ENCODE measurements around the gene PTGR2. TPM values are rescaled to one million over a fixed set of nuclear protein-coding genes. Genes with fewer than 3 reads are reported as not detected.
A peak's percentile ranks its signal among the peaks of the same experiment; 100 is the strongest.
"Not testable (repeated sequence)": the region's sequence is repeated elsewhere in the genome, so short reads cannot be mapped to it uniquely, and the experiment has no call there.

PTGR2 gene
- total RNA-seq, 1 donor from 2014 or later = 5.8 TPM

DNA sequence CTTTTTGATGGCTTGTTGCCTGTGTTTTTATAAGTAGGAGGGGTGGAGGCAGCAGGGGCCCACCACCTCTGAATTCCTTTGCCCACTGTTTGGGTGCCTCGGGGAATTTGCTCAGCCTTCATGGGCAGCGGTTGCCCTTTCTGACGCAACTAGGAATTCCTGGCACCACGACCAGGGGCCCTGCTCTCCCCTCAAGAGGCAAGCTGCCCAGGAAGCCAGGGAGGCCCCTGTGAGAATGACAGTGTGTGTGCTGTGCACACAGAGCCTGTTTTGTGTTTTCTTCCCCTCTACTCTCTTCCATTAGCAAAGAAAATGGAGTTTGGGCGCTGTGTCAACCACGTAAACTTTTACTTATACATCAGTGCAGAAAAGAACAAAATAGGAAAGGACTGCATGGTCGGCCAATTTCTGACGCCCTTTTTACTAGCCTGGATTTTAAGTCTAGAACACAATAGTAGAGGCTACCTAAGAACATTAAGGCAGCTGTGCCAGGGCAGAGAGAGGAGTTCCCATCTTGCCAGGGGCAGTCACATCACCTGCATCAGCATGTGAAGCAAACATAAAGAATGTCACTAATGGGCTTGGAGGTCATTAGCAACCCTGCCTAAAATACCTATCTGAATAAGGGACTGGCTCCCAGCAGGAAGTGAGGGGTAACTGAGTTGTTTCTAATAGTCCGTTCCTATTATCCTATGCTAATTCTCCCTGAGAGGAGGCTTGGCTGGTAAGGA lies 17.9 kb upstream of the PTGR2 start:
- FAIRE-seq (no peak), DNase-seq (ENCODE audit: low read depth) (no peak)
- TF ChIP-seq, protein P1, sequence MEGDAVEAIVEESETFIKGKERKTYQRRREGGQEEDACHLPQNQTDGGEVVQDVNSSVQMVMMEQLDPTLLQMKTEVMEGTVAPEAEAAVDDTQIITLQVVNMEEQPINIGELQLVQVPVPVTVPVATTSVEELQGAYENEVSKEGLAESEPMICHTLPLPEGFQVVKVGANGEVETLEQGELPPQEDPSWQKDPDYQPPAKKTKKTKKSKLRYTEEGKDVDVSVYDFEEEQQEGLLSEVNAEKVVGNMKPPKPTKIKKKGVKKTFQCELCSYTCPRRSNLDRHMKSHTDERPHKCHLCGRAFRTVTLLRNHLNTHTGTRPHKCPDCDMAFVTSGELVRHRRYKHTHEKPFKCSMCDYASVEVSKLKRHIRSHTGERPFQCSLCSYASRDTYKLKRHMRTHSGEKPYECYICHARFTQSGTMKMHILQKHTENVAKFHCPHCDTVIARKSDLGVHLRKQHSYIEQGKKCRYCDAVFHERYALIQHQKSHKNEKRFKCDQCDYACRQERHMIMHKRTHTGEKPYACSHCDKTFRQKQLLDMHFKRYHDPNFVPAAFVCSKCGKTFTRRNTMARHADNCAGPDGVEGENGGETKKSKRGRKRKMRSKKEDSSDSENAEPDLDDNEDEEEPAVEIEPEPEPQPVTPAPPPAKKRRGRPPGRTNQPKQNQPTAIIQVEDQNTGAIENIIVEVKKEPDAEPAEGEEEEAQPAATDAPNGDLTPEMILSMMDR (IDR thresholded peaks at IDR 0.05; ENCODE audit: insufficient read depth, low read length, severe bottlenecking) = no peak

DNA sequence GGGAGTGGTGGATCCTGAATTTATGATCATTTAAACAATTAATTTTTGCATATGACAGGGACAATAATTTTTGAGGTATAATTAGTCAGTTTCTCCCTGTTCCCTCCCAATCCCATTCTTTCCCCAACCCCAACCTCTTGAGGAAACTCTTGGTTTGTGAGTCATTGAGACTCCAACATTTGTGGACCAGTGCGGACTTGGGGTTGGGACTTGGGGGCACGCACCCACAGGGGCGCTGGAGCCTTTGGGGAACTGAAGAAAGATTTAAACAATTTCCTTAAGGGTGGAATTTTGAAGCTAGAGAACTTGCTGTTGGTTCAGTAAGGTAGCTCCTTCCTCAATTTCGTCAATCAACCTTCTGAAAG lies 17.4 kb upstream of the PTGR2 start:
- TF ChIP-seq, protein P1 (IDR thresholded peaks at IDR 0.05; ENCODE audit: insufficient read depth, low read length, severe bottlenecking) = no peak
- Histone ChIP-seq H3K27me3 (ENCODE audit: control insufficient read depth, insufficient read depth, low read length) (no peaks in the 10 kb centered on the region), H3K4me3 (ENCODE audit: low read depth, low read length) (no peak overlapping the region), H3K36me3 (ENCODE audit: control insufficient read depth, insufficient read depth, low read length) (no peaks in the 10 kb centered on the region)
- no peak for DNase-seq (ENCODE audit: low read depth)
- no peak for FAIRE-seq

More for the DNA sequence above, 17.9 kb upstream of the PTGR2 start:
- Histone ChIP-seq H3K4me3 (ENCODE audit: low read depth, low read length) (no peak overlapping the region), H3K36me3 (ENCODE audit: control insufficient read depth, insufficient read depth, low read length) (no peaks in the 10 kb centered on the region), H3K27me3 (ENCODE audit: control insufficient read depth, insufficient read depth, low read length) (no peaks in the 10 kb centered on the region)

- not testable (repeated sequence) for H3K4me3 ChIP-seq (ENCODE audit: low read depth, low read length); H3K27me3 ChIP-seq (ENCODE audit: control insufficient read depth, insufficient read depth, low read length); H3K36me3 ChIP-seq (ENCODE audit: control insufficient read depth, insufficient read depth, low read length); FAIRE-seq
- peak; percentile 29 for DNase-seq (ENCODE audit: low read depth)
These were observed 13.2 kb upstream of the PTGR2 start for GRCh38 chr14:73838293-73839034.

- no peak for FAIRE-seq
These were observed 9.4 kb upstream of the PTGR2 start for GRCh38 chr14:73842201-73842600.

DNA sequence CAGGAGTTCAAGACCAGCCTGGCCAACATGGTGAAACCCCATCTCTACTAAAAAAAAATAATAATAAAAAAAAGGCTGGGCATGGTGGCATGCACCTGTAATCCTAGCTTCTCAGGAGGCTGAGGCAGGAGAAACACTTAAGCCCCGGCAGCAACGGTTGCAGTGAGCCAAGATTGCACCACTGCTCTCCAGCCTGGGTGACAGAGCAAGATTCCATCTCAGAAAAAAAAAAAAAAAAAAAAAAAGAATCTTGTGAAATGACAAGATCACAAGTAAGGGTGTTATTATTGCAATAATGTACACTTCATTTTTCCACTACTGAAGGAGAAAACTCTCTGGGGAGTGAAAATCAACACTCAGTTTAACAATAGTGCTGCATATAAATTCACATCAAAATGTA lies 8.8 kb upstream of the PTGR2 start:
- TF ChIP-seq, protein P1 (IDR thresholded peaks at IDR 0.05; ENCODE audit: insufficient read depth, low read length, severe bottlenecking) = no peak
- H3K4me3 ChIP-seq (ENCODE audit: low read depth, low read length) = no peak overlapping the region
- H3K27me3 ChIP-seq (ENCODE audit: control insufficient read depth, insufficient read depth, low read length) = no peaks in the 10 kb centered on the region
- FAIRE-seq (no peak), DNase-seq (ENCODE audit: low read depth) (no peak)
- H3K36me3 ChIP-seq (ENCODE audit: control insufficient read depth, insufficient read depth, low read length) = no peaks in the 10 kb centered on the region

More at GRCh38 chr14:73842201-73842600, 9.4 kb upstream of the PTGR2 start:
- no peak for DNase-seq (ENCODE audit: low read depth)
- TF ChIP-seq, protein P1 (IDR thresholded peaks at IDR 0.05; ENCODE audit: insufficient read depth, low read length, severe bottlenecking) = no peak
- no peaks in the 10 kb centered on the region for H3K27me3 ChIP-seq (ENCODE audit: control insufficient read depth, insufficient read depth, low read length)
- H3K4me3 ChIP-seq (ENCODE audit: low read depth, low read length) = no peak overlapping the region
- no peaks in the 10 kb centered on the region for H3K36me3 ChIP-seq (ENCODE audit: control insufficient read depth, insufficient read depth, low read length)

GRCh38 chr14:73843296-73843695 lies 8.3 kb upstream of the PTGR2 start:
- no peak overlapping the region for H3K4me3 ChIP-seq (ENCODE audit: low read depth, low read length)
- H3K36me3 ChIP-seq (ENCODE audit: control insufficient read depth, insufficient read depth, low read length) = no peaks in the 10 kb centered on the region
- TF ChIP-seq, protein P1 (IDR thresholded peaks at IDR 0.05; ENCODE audit: insufficient read depth, low read length, severe bottlenecking) = no peak
- FAIRE-seq = no peak
- no peaks in the 10 kb centered on the region for H3K27me3 ChIP-seq (ENCODE audit: control insufficient read depth, insufficient read depth, low read length)
- DNase-seq (ENCODE audit: low read depth) = no peak
